Adrenal gland (tissue), 12 donors: ENCODE results near the gene SCAMP5. TPM values are rescaled to one million over a fixed set of nuclear protein-coding genes. Genes with fewer than 3 reads are reported as not detected.

Experiments used
- DNase-seq, 7 donors: peaks; one replicate each; pipeline ENCODE4 v3.0.0-alpha.2; 2019 to 2020
- H3K27ac ChIP-seq, 5 donors: fragments of 200-600 bp; sonication (generic) in 4 of 5; 1 replicate in 3 of 5; 2 replicates in 2 of 5; pipeline versions ENCODE4 v1.5.1 to v1.8.0; 2016 to 2020; ENCODE audit warnings: mild to moderate bottlenecking in 1 of 5
- H3K27me3 ChIP-seq: fragments of 200-600 bp; 2 replicates; pipeline ENCODE4 v1.8.0; 2021
- H3K36me3 ChIP-seq, 2 donors: fragments of 200-600 bp; replicated peaks in 1 of 2; 1 replicate in 1 of 2; 2 replicates in 1 of 2; pipeline versions ENCODE4 v1.5.1 to v1.8.0; 2018 to 2022
- H3K4me1 ChIP-seq, 2 donors: fragments of 200-600 bp; replicated peaks in 1 of 2; 1 replicate in 1 of 2; 2 replicates in 1 of 2; pipeline versions ENCODE4 v1.5.1 to v1.8.0; 2018 to 2021
- H3K4me3 ChIP-seq, 4 donors: fragments of 200-600 bp; sonication (generic) in 3 of 4; one replicate each; pipeline ENCODE4 v1.5.1; 2016 to 2018
- H3K9me3 ChIP-seq, 3 donors: fragments of 200-600 bp; sonication (generic) in 1 of 3; replicated peaks in 1 of 3; 1 replicate in 2 of 3; 2 replicates in 1 of 3; pipeline versions ENCODE4 v1.5.1 to v1.8.0; 2016 to 2021
- CTCF ChIP-seq, 6 experiments: fragments of 450-650 bp in 4 of 6; fragments of 200-600 bp in 2 of 6; sonication (generic) in 1 of 6; IDR thresholded peaks; 1 replicate in 5 of 6; 2 replicates in 1 of 6; pipeline versions ENCODE4 v1.5.1 to v1.8.0; 2016 to 2021; ENCODE audit warnings: antibody characterized with exemption in 6 of 6, mild to moderate bottlenecking in 2 of 6, moderate library complexity in 1 of 6
- POLR2A ChIP-seq, 2 donors: fragments of 450-650 bp; IDR thresholded peaks; one replicate each; pipeline ENCODE4 v1.6.1; 2017; ENCODE audit warnings: antibody characterized with exemption in 2 of 2, mild to moderate bottlenecking in 2 of 2, moderate library complexity in 1 of 2
- WGBS, 4 donors: extraction: QIAGEN DNeasy Blood & Tissue Kit in 2 of 4; methylation state at CpG; one replicate each; pipeline versions ENCODE4 v1.1.5 to v1.1.7; 2013 to 2017; 5-methylcytosine and 5-hydroxymethylcytosine counted together
- intact Hi-C, 2 donors: fragments of 100-400 bp; cut with DNase I; formaldehyde crosslinking; loops; one replicate each; pipeline versions ENCODE4 v1.14.1 to v1.15.0; 2022 to 2023
- polyA plus RNA-seq, 3 donors: library from polyadenylated mRNA; stranded (reverse); fragments of 200-250 nt in 2 of 3; fragments of 350-450 nt in 1 of 3; fragmentation: Illumina TruSeq in 1 of 3; extraction: RNeasy Lipid Tissue Mini Kit (QIAGEN cat#74804) in 1 of 3; gene quantifications; one replicate each; pipeline ENCODE4 v1.2.3, GENCODE V29; 2013 to 2014
- total RNA-seq, 9 donors: library from RNA; depleted of rRNA in 4 of 9; stranded (reverse); fragments of >200 nt in 4 of 9; fragments of 120-200 nt in 1 of 9; fragmentation: NEBNext Ultra II Directional in 1 of 9; extraction: Animal tissue kit (Norgen Biotek cat#: 25700) in 1 of 9; gene quantifications; one replicate each; pipeline versions ENCODE4 v1.1.0 to v1.2.4, GENCODE V29; 2013 to 2023
- donor health status: healthy with polysubstance abuse.
- donor health status: Bipolar disorder and iron deficiency.
- donor health status: DM: yes; HTN: yes; CAD: no.
- donor health status: DM: no; HTN: no; CAD: no.
- donor health status: DM: no; HTN: no; CAD: no.
- donor health status: DM: yes; HTN: yes; CAD: no.

The SCAMP5 gene
- total and polyA plus RNA-seq, 12 donors = 10.2 to 47.2 (median 23.6) TPM

DNA sequence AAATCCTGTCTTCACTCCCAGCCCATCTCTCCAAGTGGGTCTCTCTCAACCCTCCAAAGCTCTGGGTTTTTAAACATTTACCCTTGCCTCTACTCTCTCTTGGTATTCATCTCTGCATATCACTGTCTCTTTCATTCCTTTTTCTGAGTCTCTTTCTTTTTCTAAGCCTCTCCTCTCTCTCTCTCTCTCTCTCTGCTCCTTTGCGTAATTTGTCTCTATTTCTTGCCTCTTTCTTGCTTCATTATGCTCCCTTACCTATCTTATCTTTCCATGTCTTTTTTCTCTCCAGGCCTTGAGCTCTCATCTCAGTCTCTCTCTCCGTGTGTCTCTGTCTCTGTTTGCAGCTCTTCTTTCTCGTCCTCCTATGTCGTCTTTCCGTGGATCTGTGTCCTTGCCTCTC is 678 bp upstream of the SCAMP5 start:
- DNase-seq = no peak
- Histone ChIP-seq H3K27me3 (no peaks in the 10 kb centered on the region), H3K9me3 (no peaks in the 10 kb centered on the region), H3K27ac (no peak overlapping the region), H3K4me3 (peak overlapping the region in 1 of 4 donors; percentile 91), H3K36me3 (no peaks in the 10 kb centered on the region), H3K4me1 (peaks cover 6 to 15% of the 10 kb centered on the region in 2 donors)
- 28 to 39% (median 36%) methylated on average over 5 of the region's 5 CpGs for WGBS, 4 donors
- intact Hi-C loops = no loop called here
- TF ChIP-seq CTCF (IDR thresholded peaks at IDR 0.05) (no peak), POLR2A (IDR thresholded peaks at IDR 0.05) (no peak)

- H3K4me1 ChIP-seq = peaks cover 6 to 15% of the 10 kb centered on the region in 2 donors
- peak; percentile 20 to 77 (median 37) for DNase-seq
- no peaks in the 10 kb centered on the region for H3K9me3 ChIP-seq
- intact Hi-C loops = no loop called here
- H3K36me3 ChIP-seq = no peaks in the 10 kb centered on the region
- peak overlapping the region in 2 of 4 donors; percentile 61 to 91 for H3K4me3 ChIP-seq
- no peaks in the 10 kb centered on the region for H3K27me3 ChIP-seq
- TF ChIP-seq POLR2A (IDR thresholded peaks at IDR 0.05) (no peak), CTCF (IDR thresholded peaks at IDR 0.05) (no peak)
- H3K27ac ChIP-seq = peak overlapping the region in 2 of 5 donors; percentile 32 to 57
- 22 to 48% (median 31%) methylated on average over 6 to 42 of the region's 42 CpGs for WGBS, 4 donors
These were observed 709 bp downstream of the SCAMP5 start for GRCh38 chr15:74995779-74996765.

- intact Hi-C loops = no loop called here
- H3K27me3 ChIP-seq = no peaks in the 10 kb centered on the region
- no peak overlapping the region for H3K4me3 ChIP-seq
- no peaks in the 10 kb centered on the region for H3K9me3 ChIP-seq
- H3K27ac ChIP-seq = no peak overlapping the region
- no peak for DNase-seq
- H3K36me3 ChIP-seq = no peaks in the 10 kb centered on the region
- 63 to 87% (median 75%) methylated on average over 4 of the region's 4 CpGs for WGBS, 4 donors
- H3K4me1 ChIP-seq = peaks cover 6 to 15% of the 10 kb centered on the region in 2 donors
- no peak for TF ChIP-seq POLR2A (IDR thresholded peaks at IDR 0.05)
- no peak for TF ChIP-seq CTCF (IDR thresholded peaks at IDR 0.05)
These were observed 1.8 kb downstream of the SCAMP5 start for GRCh38 chr15:74997141-74997540.

DNA sequence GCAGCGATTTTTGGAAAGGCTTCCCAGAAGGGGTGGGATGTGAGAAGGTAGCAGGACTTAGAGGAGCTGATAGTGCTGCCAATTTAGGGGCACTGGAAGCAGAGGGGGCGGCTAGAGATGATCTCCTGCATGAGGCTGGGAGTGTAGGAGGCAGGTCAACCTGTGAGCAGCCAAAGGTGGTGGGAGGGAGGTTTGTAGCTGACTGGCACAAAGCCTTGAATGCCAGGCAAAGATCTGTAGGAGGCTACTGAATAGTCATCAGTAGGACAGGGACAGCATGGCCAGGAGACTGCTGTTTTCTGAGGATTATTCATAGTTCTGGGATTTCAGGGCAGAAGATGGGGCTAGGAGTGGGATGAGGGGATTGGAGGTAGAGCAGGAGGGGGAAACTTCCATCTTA is 2.2 kb downstream of the SCAMP5 start:
- no peaks in the 10 kb centered on the region for H3K9me3 ChIP-seq
- H3K4me1 ChIP-seq = peaks cover 6 to 15% of the 10 kb centered on the region in 2 donors
- WGBS, 4 donors = 81 to 91% (median 87%) methylated on average over 2 of the region's 2 CpGs
- intact Hi-C loops = no loop called here
- no peaks in the 10 kb centered on the region for H3K27me3 ChIP-seq
- no peak for DNase-seq
- H3K36me3 ChIP-seq = no peaks in the 10 kb centered on the region
- H3K27ac ChIP-seq = no peak overlapping the region
- TF ChIP-seq CTCF (IDR thresholded peaks at IDR 0.05) (no peak), POLR2A (IDR thresholded peaks at IDR 0.05) (no peak)
- no peak overlapping the region for H3K4me3 ChIP-seq
